ENCODE data around the gene LSM3.

DNA sequence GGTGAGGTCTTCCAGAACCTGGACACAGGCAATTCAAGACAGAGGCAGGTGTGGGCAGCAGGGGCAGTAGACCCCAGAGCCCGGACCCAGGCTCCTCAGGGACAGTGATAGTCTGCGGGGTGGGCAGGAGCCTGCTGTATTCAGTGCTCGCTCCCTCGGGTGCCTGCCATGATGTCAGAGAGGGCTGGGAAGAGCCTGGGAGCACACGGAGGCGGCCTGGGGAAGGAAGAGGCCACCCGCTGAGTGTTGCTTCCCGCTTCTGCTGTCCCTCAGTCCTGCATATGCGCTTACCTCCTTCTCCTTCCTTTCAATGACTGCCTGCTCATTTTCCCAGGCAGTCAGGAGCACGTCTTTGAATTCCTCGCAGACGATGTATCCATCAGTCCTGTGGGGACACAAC lies 31.0 kb upstream of the LSM3 start:
- TF ChIP-seq, protein P1, sequence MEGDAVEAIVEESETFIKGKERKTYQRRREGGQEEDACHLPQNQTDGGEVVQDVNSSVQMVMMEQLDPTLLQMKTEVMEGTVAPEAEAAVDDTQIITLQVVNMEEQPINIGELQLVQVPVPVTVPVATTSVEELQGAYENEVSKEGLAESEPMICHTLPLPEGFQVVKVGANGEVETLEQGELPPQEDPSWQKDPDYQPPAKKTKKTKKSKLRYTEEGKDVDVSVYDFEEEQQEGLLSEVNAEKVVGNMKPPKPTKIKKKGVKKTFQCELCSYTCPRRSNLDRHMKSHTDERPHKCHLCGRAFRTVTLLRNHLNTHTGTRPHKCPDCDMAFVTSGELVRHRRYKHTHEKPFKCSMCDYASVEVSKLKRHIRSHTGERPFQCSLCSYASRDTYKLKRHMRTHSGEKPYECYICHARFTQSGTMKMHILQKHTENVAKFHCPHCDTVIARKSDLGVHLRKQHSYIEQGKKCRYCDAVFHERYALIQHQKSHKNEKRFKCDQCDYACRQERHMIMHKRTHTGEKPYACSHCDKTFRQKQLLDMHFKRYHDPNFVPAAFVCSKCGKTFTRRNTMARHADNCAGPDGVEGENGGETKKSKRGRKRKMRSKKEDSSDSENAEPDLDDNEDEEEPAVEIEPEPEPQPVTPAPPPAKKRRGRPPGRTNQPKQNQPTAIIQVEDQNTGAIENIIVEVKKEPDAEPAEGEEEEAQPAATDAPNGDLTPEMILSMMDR (IDR thresholded peaks at IDR 0.05 in 4 of 5, conservative IDR thresholded peaks at IDR 0.05 in 1 of 5) = no peak
- no peak for TF ChIP-seq POLR2A (IDR thresholded peaks at IDR 0.05)

Measured in gastrocnemius medialis (tissue), 4 donors.